Vagina (tissue), 2 donors: ENCODE measurements around the gene IGFN1.

Experiments used
- POLR2A ChIP-seq, 2 donors: fragments of 450-650 bp; IDR thresholded peaks; one replicate each; pipeline ENCODE4 v1.6.1; 2017; ENCODE audit warnings: antibody characterized with exemption in 2 of 2, mild to moderate bottlenecking in 2 of 2, moderate library complexity in 2 of 2
- TF ChIP-seq, protein P1 (sequence below), 3 experiments: fragments of 450-650 bp in 2 of 3; fragments of 200-600 bp in 1 of 3; sonication (generic) in 1 of 3; IDR thresholded peaks; one replicate each; pipeline ENCODE4 v1.5.1; 2017 to 2019; ENCODE audit warnings: antibody characterized with exemption in 3 of 3, mild to moderate bottlenecking in 2 of 3, moderate library complexity in 2 of 3

GRCh38 chr1:201184307-201185122 lies 6.1 kb upstream of the IGFN1 start:
- TF ChIP-seq, protein P1, sequence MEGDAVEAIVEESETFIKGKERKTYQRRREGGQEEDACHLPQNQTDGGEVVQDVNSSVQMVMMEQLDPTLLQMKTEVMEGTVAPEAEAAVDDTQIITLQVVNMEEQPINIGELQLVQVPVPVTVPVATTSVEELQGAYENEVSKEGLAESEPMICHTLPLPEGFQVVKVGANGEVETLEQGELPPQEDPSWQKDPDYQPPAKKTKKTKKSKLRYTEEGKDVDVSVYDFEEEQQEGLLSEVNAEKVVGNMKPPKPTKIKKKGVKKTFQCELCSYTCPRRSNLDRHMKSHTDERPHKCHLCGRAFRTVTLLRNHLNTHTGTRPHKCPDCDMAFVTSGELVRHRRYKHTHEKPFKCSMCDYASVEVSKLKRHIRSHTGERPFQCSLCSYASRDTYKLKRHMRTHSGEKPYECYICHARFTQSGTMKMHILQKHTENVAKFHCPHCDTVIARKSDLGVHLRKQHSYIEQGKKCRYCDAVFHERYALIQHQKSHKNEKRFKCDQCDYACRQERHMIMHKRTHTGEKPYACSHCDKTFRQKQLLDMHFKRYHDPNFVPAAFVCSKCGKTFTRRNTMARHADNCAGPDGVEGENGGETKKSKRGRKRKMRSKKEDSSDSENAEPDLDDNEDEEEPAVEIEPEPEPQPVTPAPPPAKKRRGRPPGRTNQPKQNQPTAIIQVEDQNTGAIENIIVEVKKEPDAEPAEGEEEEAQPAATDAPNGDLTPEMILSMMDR (IDR thresholded peaks at IDR 0.05): no peak
- no peak for TF ChIP-seq POLR2A (IDR thresholded peaks at IDR 0.05)
